HepG2 (cell line): ENCODE data around the gene TPRG1L. TPM values are rescaled to one million over a fixed set of nuclear protein-coding genes. Genes with fewer than 3 reads are reported as not detected.

ENCODE experiments used
- JUNB ChIP-seq: sonication (generic); formaldehyde crosslinking; IDR thresholded peaks from 2 replicates; pipeline ENCODE4 v1.8.0; 2022; ENCODE audit warnings: missing genetic modification reagents, mild to moderate bottlenecking, borderline replicate concordance
- KIAA2018 ChIP-seq: sonication (generic); formaldehyde crosslinking; IDR thresholded peaks from 2 replicates; pipeline ENCODE4 v1.5.0; 2020; ENCODE audit warnings: mild to moderate bottlenecking, missing genetic modification reagents, borderline replicate concordance
- KLF16 ChIP-seq, 2 experiments: sonication (generic) in 1 of 2; formaldehyde crosslinking in 1 of 2; IDR thresholded peaks; 2 replicates each; pipeline versions ENCODE4 v1.6.1 to v1.8.0; 2016 to 2023; ENCODE audit warnings: missing genetic modification reagents in 2 of 2, missing compliant biosample characterization in 1 of 2
- LCORL ChIP-seq, 2 experiments: fragments of 450-650 bp in 1 of 2; sonication (generic) in 1 of 2; formaldehyde crosslinking in 1 of 2; IDR thresholded peaks; 2 replicates each; pipeline versions ENCODE4 v1.5.0 to v1.6.1; 2017 to 2020; ENCODE audit warnings: antibody characterized with exemption in 1 of 2, missing genetic modification reagents in 1 of 2
- MAFG ChIP-seq: sonication (generic); formaldehyde crosslinking; IDR thresholded peaks from 2 replicates; pipeline ENCODE4 v1.5.1; 2020; ENCODE audit warnings: mild to moderate bottlenecking, missing genetic modification reagents
- MIER3 ChIP-seq: IDR thresholded peaks from 2 replicates; pipeline ENCODE4 v1.6.1; 2016; ENCODE audit warnings: missing compliant biosample characterization, borderline replicate concordance
- MYNN ChIP-seq: sonication (generic); formaldehyde crosslinking; IDR thresholded peaks from 2 replicates; pipeline ENCODE4 v1.4.0; 2020; ENCODE audit warnings: mild to moderate bottlenecking, low read depth, missing genetic modification reagents
- RFX1 ChIP-seq: fragments of 450-650 bp; IDR thresholded peaks from 2 replicates; pipeline ENCODE4 v1.6.1; 2017
- RFXAP ChIP-seq: sonication (generic); formaldehyde crosslinking; IDR thresholded peaks from 2 replicates; pipeline ENCODE4 v1.4.0; 2020; ENCODE audit warnings: missing genetic modification reagents, borderline replicate concordance
- SKI ChIP-seq: fragments of 450-650 bp; IDR thresholded peaks from one replicate; pipeline ENCODE4 v1.6.1; 2018; ENCODE audit warnings: mild to moderate bottlenecking; ENCODE audit not compliant: partially characterized antibody
- SMARCE1 ChIP-seq: fragments of 450-650 bp; IDR thresholded peaks from 2 replicates; pipeline ENCODE4 v1.6.1; 2017; ENCODE audit warnings: borderline replicate concordance
- SRSF4 ChIP-seq: fragments of 200-400 bp; formaldehyde crosslinking; IDR thresholded peaks from one replicate; pipeline ENCODE4 v1.6.1; 2018; ENCODE audit warnings: mild to moderate bottlenecking, low read depth, low read length, moderate library complexity; ENCODE audit not compliant: poor library complexity, severe bottlenecking
- SYNCRIP ChIP-seq: fragments of 200-400 bp; formaldehyde crosslinking; IDR thresholded peaks from 2 replicates; pipeline ENCODE4 v1.6.1; 2018; ENCODE audit warnings: mild to moderate bottlenecking, low read depth, low read length; ENCODE audit not compliant: insufficient read depth
- TCF7 ChIP-seq: sonication (generic); IDR thresholded peaks from 2 replicates; pipeline ENCODE4 v1.6.1; 2016; ENCODE audit warnings: antibody characterized with exemption, low read depth
- TEAD3 ChIP-seq: optimal IDR thresholded peaks from 2 replicates; pipeline ENCODE3; 2016; ENCODE audit warnings: borderline replicate concordance
- THAP7 ChIP-seq: sonication (generic); formaldehyde crosslinking; IDR thresholded peaks from 2 replicates; pipeline ENCODE4 v1.8.1; 2023; ENCODE audit warnings: mild to moderate bottlenecking, missing genetic modification reagents
- ZNF143 ChIP-seq: sonication (generic); formaldehyde crosslinking; IDR thresholded peaks from 2 replicates; pipeline ENCODE4 v1.4.0; 2020; ENCODE audit warnings: missing genetic modification reagents
- ZNF34 ChIP-seq: sonication (generic); formaldehyde crosslinking; IDR thresholded peaks from 2 replicates; pipeline ENCODE4 v1.4.0; 2020; ENCODE audit warnings: mild to moderate bottlenecking, missing genetic modification reagents, borderline replicate concordance
- polyA plus RNA-seq, 8 experiments: library from polyadenylated mRNA; depleted of rRNA in 3 of 8; stranded (reverse) in 7 of 8; unstranded in 1 of 8; fragments of >200 nt; fragmentation: Illumina TruSeq in 4 of 8; extraction: Trizol in 4 of 8; gene quantifications; 2 replicates each; pipeline versions ENCODE4 v1.2.1 to v1.2.3, GENCODE V29; 2011 to 2016; ENCODE audit warnings: low read depth in 4 of 8, missing spikeins in 1 of 8, mixed read lengths in 1 of 8; ENCODE audit not compliant: insufficient read depth in 1 of 8
- total RNA-seq, 5 experiments: library from RNA; depleted of rRNA; stranded (reverse); fragments of >200 nt; fragmentation: Illumina TruSeq; extraction: Trizol; gene quantifications; 2 replicates each; pipeline ENCODE4 v1.2.3, GENCODE V29; 2016; ENCODE audit warnings: low read depth in 1 of 5
- TF ChIP-seq, protein P1 (sequence below): sonication (generic); formaldehyde crosslinking; IDR thresholded peaks from 2 replicates; pipeline ENCODE4 v1.4.0; 2020; ENCODE audit warnings: mild to moderate bottlenecking, missing genetic modification reagents
- TF ChIP-seq, protein P2 (sequence below): IDR thresholded peaks from 2 replicates; pipeline ENCODE4 v1.6.1; 2016

TPRG1L gene
- total and polyA plus RNA-seq, 2 of the 13 experiments (the other 11 are each of a cell fraction or from before 2014, with no cell fraction given), result 21.3 to 37.4 TPM

- TF ChIP-seq, protein P1, sequence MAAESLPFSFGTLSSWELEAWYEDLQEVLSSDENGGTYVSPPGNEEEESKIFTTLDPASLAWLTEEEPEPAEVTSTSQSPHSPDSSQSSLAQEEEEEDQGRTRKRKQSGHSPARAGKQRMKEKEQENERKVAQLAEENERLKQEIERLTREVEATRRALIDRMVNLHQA (CRISPR knock-in tag), result no peak
- TF ChIP-seq ZNF143 (CRISPR knock-in tag) (0 out of 2 replicates have a peak, but pooled peaks have one; percentile 41), THAP7 (CRISPR knock-in tag) (0 out of 2 replicates have a peak, but pooled peaks have one; percentile 35), SRSF4 (no peak), SKI (peak; percentile 76), MIER3 (CRISPR knock-in tag) (no peak), SYNCRIP (no peak), RFX1 (peak; percentile 82), MAFG (CRISPR knock-in tag) (no peak), JUNB (CRISPR knock-in tag) (no peak), ZNF34 (CRISPR knock-in tag) (0 out of 2 replicates have a peak, but pooled peaks have one; percentile 38), TEAD3 (CRISPR knock-in tag) (peak; percentile 80), SMARCE1 (no peak), TCF7 (no peak), KIAA2018 (no peak), KLF16 (CRISPR knock-in tag; IDR thresholded peaks at IDR 0.05) (peak in 1 of 2 experiments; percentile 77; a peak in 2 of 4 replicates), MYNN (CRISPR knock-in tag) (no peak), RFXAP (CRISPR knock-in tag) (peak; percentile 35; the same call in 1 of the 2 replicates), LCORL (IDR thresholded peaks at IDR 0.05) (no peak), LCORL (CRISPR knock-in tag; IDR thresholded peaks at IDR 0.05) (peak; percentile 71)
- TF ChIP-seq, protein P2, sequence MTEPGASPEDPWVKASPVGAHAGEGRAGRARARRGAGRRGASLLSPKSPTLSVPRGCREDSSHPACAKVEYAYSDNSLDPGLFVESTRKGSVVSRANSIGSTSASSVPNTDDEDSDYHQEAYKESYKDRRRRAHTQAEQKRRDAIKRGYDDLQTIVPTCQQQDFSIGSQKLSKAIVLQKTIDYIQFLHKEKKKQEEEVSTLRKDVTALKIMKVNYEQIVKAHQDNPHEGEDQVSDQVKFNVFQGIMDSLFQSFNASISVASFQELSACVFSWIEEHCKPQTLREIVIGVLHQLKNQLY, result no peak
Measured at GRCh38 chr1:3668585-3669300, 43.9 kb downstream of the TPRG1L start (continued).
